K562 (cell line): Measurements from ENCODE around the gene CHERP. TPM values are rescaled to one million over a fixed set of nuclear protein-coding genes. Genes with fewer than 3 reads are reported as not detected.

ENCODE experiments used
- CC2D1A ChIP-seq: fragments of 450-650 bp; IDR thresholded peaks from 2 replicates; pipeline ENCODE4 v1.6.1; 2017; ENCODE audit warnings: mild to moderate bottlenecking
- CCNT2 ChIP-seq: IDR thresholded peaks from 2 replicates; pipeline ENCODE4 v1.6.1; 2011; ENCODE audit warnings: borderline replicate concordance, low read depth, mild to moderate bottlenecking, moderate library complexity, mixed read lengths, low read length; ENCODE audit not compliant: insufficient read length; ENCODE audit errors: extremely low read depth
- EHMT2 ChIP-seq: fragments of 450-650 bp; IDR thresholded peaks from 2 replicates; pipeline ENCODE4 v1.6.1; 2018; ENCODE audit warnings: antibody characterized with exemption
- FOXM1 ChIP-seq, 2 experiments: fragments of 450-650 bp in 1 of 2; sonication (generic) in 1 of 2; formaldehyde crosslinking in 1 of 2; IDR thresholded peaks; 2 replicates each; pipeline versions ENCODE4 v1.6.1 to v1.9.0; 2017 to 2022; ENCODE audit warnings: low read depth in 2 of 2, mild to moderate bottlenecking in 2 of 2, missing genetic modification reagents in 1 of 2, moderate library complexity in 1 of 2
- KDM5B ChIP-seq: fragments of 200-600 bp; sonication (generic); IDR thresholded peaks from 2 replicates; pipeline ENCODE4 v1.6.1; 2012; ENCODE audit warnings: low read depth, mild to moderate bottlenecking, moderate library complexity, low read length, control low read depth, inconsistent platforms; ENCODE audit not compliant: insufficient replicate concordance
- KLF6 ChIP-seq: fragments of 250-450 bp; sonication (Bioruptor Pico); IDR thresholded peaks from 2 replicates; pipeline ENCODE4 v1.4.0; 2020; ENCODE audit warnings: mild to moderate bottlenecking, moderate library complexity, borderline replicate concordance
- L3MBTL2 ChIP-seq: fragments of 450-650 bp; IDR thresholded peaks from 2 replicates; pipeline ENCODE4 v1.6.1; 2016; ENCODE audit warnings: mild to moderate bottlenecking, moderate library complexity
- NFIC ChIP-seq: fragments of 450-650 bp; IDR thresholded peaks from 2 replicates; pipeline ENCODE4 v1.6.1; 2017; ENCODE audit warnings: mild to moderate bottlenecking, inconsistent platforms
- RB1 ChIP-seq: fragments of 450-650 bp; IDR thresholded peaks from 2 replicates; pipeline ENCODE4 v1.6.1; 2017; ENCODE audit warnings: low read depth, mild to moderate bottlenecking
- RBM15 ChIP-seq: fragments of 200-400 bp; formaldehyde crosslinking; IDR thresholded peaks from 2 replicates; pipeline ENCODE4 v1.6.1; 2018; ENCODE audit warnings: mild to moderate bottlenecking, low read length, moderate library complexity; ENCODE audit not compliant: insufficient read depth
- RNF2 ChIP-seq: sonication (generic); IDR thresholded peaks from 2 replicates; pipeline ENCODE4 v1.6.1; 2016
- U2AF1 ChIP-seq: fragments of 200-400 bp; formaldehyde crosslinking; optimal IDR thresholded peaks from 2 replicates; pipeline ENCODE3; 2017; ENCODE audit warnings: mild to moderate bottlenecking, low read depth, low read length, moderate library complexity
- ZFX ChIP-seq: sonication (generic); formaldehyde crosslinking; IDR thresholded peaks from 2 replicates; pipeline ENCODE4 v1.8.0; 2022; ENCODE audit warnings: mild to moderate bottlenecking, missing genetic modification reagents, moderate library complexity
- ZNF175 ChIP-seq: fragments of 200-800 bp; sonication (Bioruptor generic); IDR thresholded peaks from 2 replicates; pipeline ENCODE4 v1.6.1; 2016; ENCODE audit warnings: low read depth, mild to moderate bottlenecking, missing genetic modification characterization, missing compliant biosample characterization
- ZNF184 ChIP-seq: sonication (generic); formaldehyde crosslinking; IDR thresholded peaks from 2 replicates; pipeline ENCODE4 v1.5.0; 2020; ENCODE audit warnings: missing genetic modification reagents
- ZNF239 ChIP-seq: fragments of 250-450 bp; sonication (Bioruptor Pico); IDR thresholded peaks from 2 replicates; pipeline ENCODE4 v1.4.0; 2020; ENCODE audit warnings: mild to moderate bottlenecking
- ZNF696 ChIP-seq: fragments of 250-450 bp; sonication (Bioruptor Pico); conservative IDR thresholded peaks from 2 replicates; pipeline ENCODE4 v1.4.0; 2020; ENCODE audit warnings: mild to moderate bottlenecking, moderate library complexity
- ZNF830 ChIP-seq: fragments of 250-450 bp; sonication (Bioruptor Pico); IDR thresholded peaks from 2 replicates; pipeline ENCODE4 v1.5.0; 2021; ENCODE audit warnings: mild to moderate bottlenecking
- polyA plus RNA-seq, 8 experiments: library from polyadenylated mRNA; depleted of rRNA in 4 of 8; stranded (reverse) in 5 of 8; unstranded in 3 of 8; fragments of >200 nt; fragmentation: Nextera tagmentation in 2 of 8; fragmentation: Illumina TruSeq in 1 of 8; extraction: Ambion mirVana in 2 of 8; extraction: Trizol in 1 of 8; gene quantifications; 2 replicates each; pipeline versions ENCODE4 v1.2.1 to v1.2.3, GENCODE V29; 2011 to 2014; ENCODE audit warnings: inconsistent platforms in 1 of 8, missing spikeins in 1 of 8
- total RNA-seq, 7 experiments: library from RNA; depleted of rRNA in 6 of 7; stranded (reverse); fragments of >200 nt in 6 of 7; fragmentation: Illumina TruSeq in 2 of 7; extraction: Trizol in 2 of 7; gene quantifications; 2 replicates each; pipeline versions ENCODE4 v1.2.1 to v1.2.3, GENCODE V29; 2011 to 2021; ENCODE audit warnings: low replicate concordance in 1 of 7
- TF ChIP-seq, protein P1 (sequence below): sonication (generic); formaldehyde crosslinking; IDR thresholded peaks from 2 replicates; pipeline ENCODE4 v1.8.0; 2022; ENCODE audit warnings: mild to moderate bottlenecking, missing genetic modification reagents

Gene CHERP
- total and polyA plus RNA-seq, 9 of the 15 experiments (the other 6 are each of a cell fraction or from before 2014, with no cell fraction given): 0.60 to 85.1 (median 7.8) TPM

DNA sequence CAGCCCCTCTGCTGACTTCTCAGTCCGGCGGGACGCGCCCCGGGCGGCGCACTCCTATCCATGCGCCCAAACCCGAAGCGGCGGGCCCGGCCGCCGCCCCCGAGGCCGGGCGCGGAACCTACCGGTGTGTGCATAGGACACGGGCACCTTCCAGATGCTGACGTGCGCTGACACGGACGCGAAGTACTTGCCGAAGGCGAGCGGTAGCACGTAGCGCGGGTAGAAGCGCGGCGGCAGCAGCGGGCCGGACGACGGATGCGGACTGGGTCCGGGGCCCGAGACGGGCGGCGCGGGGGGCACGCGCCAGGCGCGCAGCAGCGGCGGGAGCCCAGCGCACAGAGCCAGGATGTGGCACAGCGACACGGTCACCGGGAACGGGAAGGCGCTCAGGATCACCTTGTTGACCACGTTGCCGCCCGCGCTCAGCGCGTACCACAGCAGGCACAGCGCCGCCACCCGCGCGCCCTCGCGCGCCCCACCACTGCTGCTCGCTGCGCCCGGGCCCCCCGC is 29.6 kb upstream of the CHERP start (continued):
- TF ChIP-seq RBM15 (no peak), ZNF830 (CRISPR knock-in tag) (no peak), EHMT2 (no peak), CC2D1A (no peak), ZFX (no peak), U2AF1 (no peak), ZNF175 (CRISPR knock-in tag) (no peak), RNF2 (no peak), ZNF184 (CRISPR knock-in tag) (no peak), ZNF696 (no peak), RB1 (no peak), KLF6 (CRISPR knock-in tag) (no peak), L3MBTL2 (no peak; the same call in 1 of the 2 replicates), FOXM1 (IDR thresholded peaks at IDR 0.05; ENCODE audit: low read depth) (no peak), FOXM1 (CRISPR knock-in tag; IDR thresholded peaks at IDR 0.05; ENCODE audit: low read depth) (no peak), KDM5B (peak; percentile 69), CCNT2 (no peak), NFIC (no peak), ZNF239 (CRISPR knock-in tag) (no peak)
- TF ChIP-seq, protein P1, sequence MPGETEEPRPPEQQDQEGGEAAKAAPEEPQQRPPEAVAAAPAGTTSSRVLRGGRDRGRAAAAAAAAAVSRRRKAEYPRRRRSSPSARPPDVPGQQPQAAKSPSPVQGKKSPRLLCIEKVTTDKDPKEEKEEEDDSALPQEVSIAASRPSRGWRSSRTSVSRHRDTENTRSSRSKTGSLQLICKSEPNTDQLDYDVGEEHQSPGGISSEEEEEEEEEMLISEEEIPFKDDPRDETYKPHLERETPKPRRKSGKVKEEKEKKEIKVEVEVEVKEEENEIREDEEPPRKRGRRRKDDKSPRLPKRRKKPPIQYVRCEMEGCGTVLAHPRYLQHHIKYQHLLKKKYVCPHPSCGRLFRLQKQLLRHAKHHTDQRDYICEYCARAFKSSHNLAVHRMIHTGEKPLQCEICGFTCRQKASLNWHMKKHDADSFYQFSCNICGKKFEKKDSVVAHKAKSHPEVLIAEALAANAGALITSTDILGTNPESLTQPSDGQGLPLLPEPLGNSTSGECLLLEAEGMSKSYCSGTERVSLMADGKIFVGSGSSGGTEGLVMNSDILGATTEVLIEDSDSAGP (CRISPR knock-in tag): no peak
- TF ChIP-seq, all 486 proteins: peak for 35
